ENCODE results near the gene TCTN2. TPM values are rescaled to one million over a fixed set of nuclear protein-coding genes. Genes with fewer than 3 reads are reported as not detected.

TCTN2 gene
- total and polyA plus RNA-seq, 2 donors from 2014 or later = 12.5 to 31.6 TPM

DNA sequence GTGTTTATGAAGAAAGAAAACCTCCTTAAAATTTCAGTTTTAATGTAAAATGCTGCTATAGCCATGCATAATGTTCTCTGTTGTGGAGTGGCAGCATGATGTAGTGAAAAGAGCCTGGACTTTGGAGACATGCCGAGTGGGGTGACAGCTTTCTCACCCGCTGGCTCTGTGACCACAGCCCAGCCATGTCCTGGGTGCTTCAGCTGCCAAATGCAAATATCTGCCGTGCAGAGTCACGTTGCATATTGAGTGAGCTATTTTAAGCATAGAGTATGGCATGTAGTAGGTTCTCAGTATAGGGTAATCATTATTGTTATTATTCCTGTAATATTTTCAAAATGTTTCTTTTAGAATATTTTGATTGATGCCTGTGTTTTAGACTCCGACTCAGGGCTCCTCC lies 15.5 kb upstream of the TCTN2 start:
- no peak for DNase-seq
- FAIRE-seq = no peak
- Histone ChIP-seq H3K9ac (ENCODE audit: low read length in 3 of 3) (no peak overlapping the region), H3K4me3 (ENCODE audit: low read length in 3 of 3) (no peak overlapping the region), H3K27ac (ENCODE audit: low read depth in 2 of 2, low read length in 2 of 2) (no peak overlapping the region), H3K4me1 (ENCODE audit: control insufficient read depth in 2 of 3, insufficient read depth in 2 of 3, low read depth in 1 of 3, low read length in 3 of 3) (no peaks in the 10 kb centered on the region), H3K27me3 (ENCODE audit: control insufficient read depth, insufficient read depth, low read length) (no peaks in the 10 kb centered on the region), H3K9me3 (ENCODE audit: control insufficient read depth in 2 of 3, insufficient read depth in 1 of 3, low read length in 3 of 3) (no peaks in the 10 kb centered on the region), H3K36me3 (ENCODE audit: control insufficient read depth in 2 of 3, insufficient read depth in 3 of 3, low read length in 3 of 3) (peaks cover 5 to 14% (median 12%) of the 10 kb centered on the region in 3 donors)
- intact Hi-C loops (cut with DNase I) = no loop called here
- TF ChIP-seq CTCF (IDR thresholded peaks at IDR 0.05; ENCODE audit: borderline replicate concordance, extremely low read depth, insufficient read depth) = no peak

GRCh38 chr12:123656392-123656791 lies 14.5 kb upstream of the TCTN2 start:
- no peak for DNase-seq
- H3K36me3 ChIP-seq (ENCODE audit: control insufficient read depth in 2 of 3, insufficient read depth in 3 of 3, low read length in 3 of 3) = peaks cover 5 to 15% (median 12%) of the 10 kb centered on the region in 3 donors

GRCh38 chr12:123657211-123657610 lies 13.7 kb upstream of the TCTN2 start:
- Histone ChIP-seq H3K9ac (ENCODE audit: low read length in 3 of 3) (no peak overlapping the region), H3K27ac (ENCODE audit: low read depth in 2 of 2, low read length in 2 of 2) (no peak overlapping the region), H3K4me3 (ENCODE audit: low read length in 3 of 3) (no peak overlapping the region), H3K4me1 (ENCODE audit: control insufficient read depth in 2 of 3, insufficient read depth in 2 of 3, low read depth in 1 of 3, low read length in 3 of 3) (no peaks in the 10 kb centered on the region), H3K36me3 (ENCODE audit: control insufficient read depth in 2 of 3, insufficient read depth in 3 of 3, low read length in 3 of 3) (peaks cover 2 to 15% (median 12%) of the 10 kb centered on the region in 3 donors), H3K27me3 (ENCODE audit: control insufficient read depth, insufficient read depth, low read length) (no peaks in the 10 kb centered on the region), H3K9me3 (ENCODE audit: control insufficient read depth in 2 of 3, insufficient read depth in 1 of 3, low read length in 3 of 3) (no peaks in the 10 kb centered on the region)
- no peak for DNase-seq
- FAIRE-seq = no peak
- no peak for TF ChIP-seq CTCF (IDR thresholded peaks at IDR 0.05; ENCODE audit: borderline replicate concordance, extremely low read depth, insufficient read depth)
- intact Hi-C loops (cut with DNase I) = no loop called here

More at GRCh38 chr12:123656392-123656791, 14.5 kb upstream of the TCTN2 start:
- Histone ChIP-seq H3K4me3 (ENCODE audit: low read length in 3 of 3) (no peak overlapping the region), H3K4me1 (ENCODE audit: control insufficient read depth in 2 of 3, insufficient read depth in 2 of 3, low read depth in 1 of 3, low read length in 3 of 3) (no peaks in the 10 kb centered on the region), H3K9ac (ENCODE audit: low read length in 3 of 3) (no peak overlapping the region), H3K27ac (ENCODE audit: low read depth in 2 of 2, low read length in 2 of 2) (no peak overlapping the region), H3K27me3 (ENCODE audit: control insufficient read depth, insufficient read depth, low read length) (no peaks in the 10 kb centered on the region), H3K9me3 (ENCODE audit: control insufficient read depth in 2 of 3, insufficient read depth in 1 of 3, low read length in 3 of 3) (no peaks in the 10 kb centered on the region)
- no peak for TF ChIP-seq CTCF (IDR thresholded peaks at IDR 0.05; ENCODE audit: borderline replicate concordance, extremely low read depth, insufficient read depth)
- intact Hi-C loops (cut with DNase I) = no loop called here
- FAIRE-seq = no peak

Data from kidney (tissue), 14 donors.